ENCODE measurements around the gene FRMD1. TPM values are rescaled to one million over a fixed set of nuclear protein-coding genes. Genes with fewer than 3 reads are reported as not detected.

FRMD1 gene
- total and polyA plus RNA-seq, 2 donors (not counting 1 experiment from before 2014, with no cell fraction given), result not detected

GRCh38 chr6:168005796-168006195 lies 73.2 kb downstream of the FRMD1 start:
- intact Hi-C loops (cut with micrococcal nuclease), result no loop called here
- TF ChIP-seq EZH2 (IDR thresholded peaks at IDR 0.05; ENCODE audit: borderline replicate concordance, insufficient read depth, low read depth, low read length, poor library complexity, severe bottlenecking) (no peak), CTCF (IDR thresholded peaks at IDR 0.05) (no peak)
- no peaks in the 10 kb centered on the region for H3K4me1 ChIP-seq (ENCODE audit: control insufficient read depth in 2 of 2, insufficient read depth in 2 of 2, low read length in 2 of 2)
- H3K79me2 ChIP-seq (ENCODE audit: control insufficient read depth, insufficient read depth, low read length), result no peaks in the 10 kb centered on the region
- H4K20me1 ChIP-seq (ENCODE audit: control insufficient read depth, insufficient read depth, low read length, poor library complexity, severe bottlenecking), result no peaks in the 10 kb centered on the region
- no peak overlapping the region for H3K27ac ChIP-seq (ENCODE audit: low read length in 2 of 2)
- Mint-ChIP-seq H3K9me3 (ENCODE audit: insufficient read depth) (peaks cover 9% of the 10 kb centered on the region), H3K27me3 (no peaks in the 10 kb centered on the region), H3K4me3 (no peak overlapping the region), H3K27ac (no peak overlapping the region), H3K4me1 (no peaks in the 10 kb centered on the region)
- DNase-seq (no peak), ATAC-seq (ENCODE audit: low read depth) (no peak)
- H3K4me2 ChIP-seq (replicated peaks; ENCODE audit: low read depth, low read length, poor library complexity, severe bottlenecking), result no peak overlapping the region
- no peak overlapping the region for H2AFZ ChIP-seq (ENCODE audit: insufficient read depth, low read depth, low read length, poor library complexity, severe bottlenecking)
- peaks cover 2 to 5% (median 4%) of the 10 kb centered on the region in 3 donors for H3K9me3 ChIP-seq (ENCODE audit: control extremely low read depth in 1 of 3, control insufficient read depth in 2 of 3, insufficient read depth in 1 of 3, low read length in 2 of 3)
- no peaks in the 10 kb centered on the region for H3K27me3 ChIP-seq (replicated peaks in 1 of 4; ENCODE audit: control extremely low read depth in 1 of 4, control insufficient read depth in 3 of 4, insufficient read depth in 4 of 4, low read length in 3 of 4)
- POLR2A ChIA-PET, result no interaction called here
- CTCF ChIA-PET, result no interaction called here
- 86% methylated on average over 2 of the region's 6 CpGs for WGBS (ENCODE audit: insufficient coverage)
- no peak overlapping the region for H3K4me3 ChIP-seq (ENCODE audit: control extremely low read depth in 1 of 5, extremely low read depth in 1 of 5, insufficient read depth in 1 of 5, low read depth in 2 of 5, low read length in 4 of 5)
- no peaks in the 10 kb centered on the region for H3K36me3 ChIP-seq (replicated peaks in 1 of 2; ENCODE audit: control extremely low read depth in 1 of 2, control insufficient read depth in 1 of 2, extremely low read depth in 1 of 2, insufficient read depth in 2 of 2, low read length in 1 of 2)
- no peak overlapping the region for H3K9ac ChIP-seq (ENCODE audit: low read length)

- CTCF ChIA-PET, result no interaction called here
- ATAC-seq (ENCODE audit: low read depth) (no peak), DNase-seq (no peak)
- no peaks in the 10 kb centered on the region for H3K79me2 ChIP-seq (ENCODE audit: control insufficient read depth, insufficient read depth, low read length)
- no peaks in the 10 kb centered on the region for H4K20me1 ChIP-seq (ENCODE audit: control insufficient read depth, insufficient read depth, low read length, poor library complexity, severe bottlenecking)
- H3K4me2 ChIP-seq (replicated peaks; ENCODE audit: low read depth, low read length, poor library complexity, severe bottlenecking), result no peak overlapping the region
- H3K36me3 ChIP-seq (replicated peaks in 1 of 2; ENCODE audit: control extremely low read depth in 1 of 2, control insufficient read depth in 1 of 2, extremely low read depth in 1 of 2, insufficient read depth in 2 of 2, low read length in 1 of 2), result no peaks in the 10 kb centered on the region
- Mint-ChIP-seq H3K9me3 (ENCODE audit: insufficient read depth) (peaks cover 8% of the 10 kb centered on the region), H3K27me3 (no peaks in the 10 kb centered on the region), H3K4me1 (no peaks in the 10 kb centered on the region), H3K4me3 (no peak overlapping the region), H3K27ac (no peak overlapping the region)
- TF ChIP-seq EZH2 (IDR thresholded peaks at IDR 0.05; ENCODE audit: borderline replicate concordance, insufficient read depth, low read depth, low read length, poor library complexity, severe bottlenecking), result no peak
- no peak for TF ChIP-seq CTCF (IDR thresholded peaks at IDR 0.05)
- H3K9me3 ChIP-seq (ENCODE audit: control extremely low read depth in 1 of 3, control insufficient read depth in 2 of 3, insufficient read depth in 1 of 3, low read length in 2 of 3), result peaks cover 0 to 5% (median 2%) of the 10 kb centered on the region in 3 donors
- no peak overlapping the region for H3K27ac ChIP-seq (ENCODE audit: low read length in 2 of 2)
- POLR2A ChIA-PET, result no interaction called here
- no peak overlapping the region for H3K4me3 ChIP-seq (ENCODE audit: control extremely low read depth in 1 of 5, extremely low read depth in 1 of 5, insufficient read depth in 1 of 5, low read depth in 2 of 5, low read length in 4 of 5)
- no peak overlapping the region for H3K9ac ChIP-seq (ENCODE audit: low read length)
- WGBS (ENCODE audit: insufficient coverage), result 90% methylated on average over 9 of the region's 11 CpGs
- H3K27me3 ChIP-seq (replicated peaks in 1 of 4; ENCODE audit: control extremely low read depth in 1 of 4, control insufficient read depth in 3 of 4, insufficient read depth in 4 of 4, low read length in 3 of 4), result no peaks in the 10 kb centered on the region
- intact Hi-C loops (cut with micrococcal nuclease), result no loop called here
- H2AFZ ChIP-seq (ENCODE audit: insufficient read depth, low read depth, low read length, poor library complexity, severe bottlenecking), result no peak overlapping the region
- no peaks in the 10 kb centered on the region for H3K4me1 ChIP-seq (ENCODE audit: control insufficient read depth in 2 of 2, insufficient read depth in 2 of 2, low read length in 2 of 2)
Observed at GRCh38 chr6:168004945-168005344, 74.1 kb downstream of the FRMD1 start.
